ACC112 (cell line): ENCODE results near the gene SS18L1.

Experiments
- H2AFZ ChIP-seq: fragments of 200-600 bp; sonication (generic); one replicate; pipeline ENCODE4 v1.6.0; 2017; ENCODE audit warnings: antibody characterized with exemption, low read length; ENCODE audit not compliant: unreplicated experiment
- H3K27ac ChIP-seq: fragments of 200-600 bp; sonication (generic); 2 replicates; pipeline ENCODE4 v1.5.1; 2014; ENCODE audit warnings: low read depth, mild to moderate bottlenecking, antibody characterized with exemption, low read length, moderate library complexity
- H3K27me3 ChIP-seq: fragments of 200-600 bp; sonication (generic); 2 replicates; pipeline ENCODE4 v1.6.1; 2014; ENCODE audit warnings: mild to moderate bottlenecking, antibody characterized with exemption, low read length, moderate library complexity, mixed read lengths; ENCODE audit not compliant: insufficient read depth
- H3K36me3 ChIP-seq: fragments of 200-600 bp; sonication (generic); 2 replicates; pipeline ENCODE4 v1.6.1; 2016; ENCODE audit warnings: mild to moderate bottlenecking, antibody characterized with exemption, low read length, moderate library complexity, mixed read lengths; ENCODE audit not compliant: insufficient read depth
- H3K4me1 ChIP-seq: fragments of 200-600 bp; sonication (generic); one replicate; pipeline ENCODE4 v1.6.1; 2016; ENCODE audit warnings: low read length, mixed read lengths; ENCODE audit not compliant: insufficient read depth, unreplicated experiment, control insufficient read depth
- H3K4me3 ChIP-seq: fragments of 200-600 bp; sonication (generic); 2 replicates; pipeline ENCODE4 v1.5.1; 2014; ENCODE audit warnings: mild to moderate bottlenecking, low read depth, low read length
- H3K79me2 ChIP-seq: fragments of 200-600 bp; sonication (generic); one replicate; pipeline ENCODE4 v1.6.0; 2016; ENCODE audit warnings: low read length; ENCODE audit not compliant: control insufficient read depth, unreplicated experiment, insufficient read depth

The SS18L1 gene

DNA sequence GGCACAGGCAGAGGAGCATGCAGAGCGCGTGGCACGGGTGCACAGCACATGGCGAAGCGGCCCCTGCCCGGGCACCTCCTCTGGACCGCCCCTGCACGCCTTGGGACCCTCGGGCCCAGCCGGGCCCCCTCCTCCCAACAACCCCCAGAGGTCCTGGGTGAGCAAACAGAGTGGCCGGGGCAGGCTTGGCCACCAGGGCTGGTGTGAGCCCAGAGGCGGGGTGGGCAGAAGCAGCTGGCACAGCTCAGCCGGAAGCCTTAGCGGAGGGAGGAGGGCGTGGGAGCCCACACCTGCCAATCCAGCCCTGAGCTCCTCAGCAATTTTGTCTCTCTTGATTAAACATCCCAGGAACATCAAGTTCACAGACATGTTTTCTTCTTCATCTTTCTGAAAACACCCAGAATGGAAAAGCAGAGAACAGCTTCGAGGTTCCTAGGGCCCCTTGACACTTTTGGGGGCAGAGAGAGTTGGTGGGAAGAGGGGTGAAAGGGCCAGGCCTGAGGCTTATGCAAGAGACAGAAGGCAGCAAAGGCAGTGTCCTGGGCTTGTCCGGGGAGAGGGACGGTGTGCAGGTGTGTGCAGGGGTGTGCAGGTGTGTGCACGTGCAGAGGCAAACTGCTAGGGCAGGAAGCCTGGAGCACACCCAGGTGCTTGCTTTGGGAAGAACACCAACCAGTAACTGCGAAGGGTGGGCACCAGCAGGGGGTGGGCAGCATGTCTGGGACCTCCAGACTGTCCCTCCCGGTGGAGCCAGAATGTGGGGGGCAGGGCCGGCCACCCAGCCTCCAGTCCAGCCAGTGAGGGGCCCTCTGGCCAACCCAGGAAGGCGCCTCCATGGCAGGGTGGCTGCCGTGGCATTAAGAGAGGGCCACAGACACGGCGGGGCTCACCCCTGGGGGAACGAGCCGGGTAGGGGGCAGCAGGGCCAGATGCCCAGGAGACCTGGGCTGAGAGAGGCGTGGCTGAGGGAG lies 71.7 kb downstream of the SS18L1 start:
- Histone ChIP-seq H3K4me3 (no peak overlapping the region), H3K36me3 (no peaks in the 10 kb centered on the region), H3K79me2 (no peaks in the 10 kb centered on the region), H3K27ac (no peak overlapping the region), H2AFZ (no peak overlapping the region), H3K4me1 (no peaks in the 10 kb centered on the region), H3K27me3 (peaks cover 69% of the 10 kb centered on the region)

DNA sequence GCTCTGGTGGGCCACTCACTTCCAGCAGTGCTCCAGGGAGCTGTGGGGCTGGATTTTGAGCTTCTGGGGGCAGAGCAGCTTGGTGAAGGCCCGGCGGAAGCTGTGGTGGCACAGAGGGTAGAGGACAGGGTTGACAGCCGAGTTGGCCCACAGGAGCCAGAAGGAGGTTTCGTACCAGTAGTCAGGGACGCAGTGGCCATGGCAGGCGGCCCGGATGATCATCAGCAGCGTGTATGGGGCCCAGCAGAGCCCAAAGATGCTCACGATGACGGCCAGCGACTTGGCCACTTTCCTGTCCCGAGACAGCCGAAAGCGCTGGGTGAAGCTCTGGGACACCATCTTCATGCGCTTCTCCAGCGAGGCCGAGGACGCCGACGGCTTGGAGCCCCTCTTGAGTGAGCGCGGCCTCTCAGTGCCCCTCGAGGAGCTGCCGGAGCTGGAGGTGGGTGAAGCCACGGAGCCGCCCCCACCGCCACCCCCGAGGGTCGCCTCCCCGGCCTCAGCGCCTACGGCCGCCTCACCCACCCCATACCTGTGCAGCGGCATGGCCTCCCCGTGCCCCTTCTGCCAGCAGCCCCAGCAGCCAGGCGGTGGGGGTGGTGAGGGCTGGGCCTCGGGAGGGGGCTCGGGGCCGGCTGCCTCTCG lies 72.5 kb downstream of the SS18L1 start:
- no peak overlapping the region for H3K27ac ChIP-seq
- no peak overlapping the region for H2AFZ ChIP-seq
- no peaks in the 10 kb centered on the region for H3K4me1 ChIP-seq
- no peaks in the 10 kb centered on the region for H3K79me2 ChIP-seq
- peaks cover 69% of the 10 kb centered on the region for H3K27me3 ChIP-seq
- H3K4me3 ChIP-seq: no peak overlapping the region
- no peaks in the 10 kb centered on the region for H3K36me3 ChIP-seq

DNA sequence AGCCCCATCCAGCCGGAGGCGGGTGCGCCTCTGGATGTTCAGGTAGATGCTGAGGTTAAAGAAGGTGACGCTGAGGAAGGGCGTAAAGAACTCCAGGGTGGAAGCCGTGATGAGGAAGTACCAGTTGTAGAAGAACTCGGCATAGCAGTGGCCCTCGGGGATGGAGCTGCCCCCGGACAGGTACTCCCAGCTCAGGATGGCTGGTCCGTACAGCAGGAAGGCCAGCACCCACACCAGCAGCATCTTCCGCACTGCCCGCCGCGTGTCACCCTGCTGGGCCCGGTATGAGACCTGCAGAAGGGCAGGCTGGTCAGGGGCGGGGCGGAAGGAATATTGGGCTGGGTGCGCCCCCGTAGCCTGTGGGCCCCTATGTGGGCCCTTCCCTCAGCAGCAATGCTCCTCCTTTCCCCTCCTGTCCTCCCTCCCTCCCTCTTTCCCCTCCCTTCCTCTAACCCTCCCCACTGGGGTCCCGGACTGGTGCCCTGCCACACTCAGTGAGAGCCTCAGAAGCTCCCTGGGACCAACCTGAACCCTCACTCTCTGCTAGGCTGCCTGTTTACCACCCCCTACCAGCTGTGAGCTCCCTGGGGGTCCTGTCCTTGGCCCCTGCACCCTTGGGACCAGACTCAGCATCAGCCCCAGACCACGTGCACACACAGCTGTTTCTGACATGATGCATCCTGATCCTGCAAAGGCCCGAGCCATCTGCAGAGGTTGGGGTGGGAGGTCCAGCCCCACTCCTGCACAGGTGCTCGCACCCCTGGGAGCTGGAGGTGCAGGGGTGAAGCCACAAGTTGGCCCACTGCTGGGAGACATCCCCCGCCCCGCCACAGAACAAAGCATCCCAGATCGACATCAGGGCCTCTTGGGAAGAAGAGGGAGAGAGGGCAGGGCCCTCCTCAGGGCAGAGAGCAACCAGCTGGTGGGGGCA lies 73.3 kb downstream of the SS18L1 start:
- H3K27ac ChIP-seq: no peak overlapping the region
- no peaks in the 10 kb centered on the region for H3K36me3 ChIP-seq
- no peak overlapping the region for H2AFZ ChIP-seq
- H3K4me1 ChIP-seq: no peaks in the 10 kb centered on the region
- no peak overlapping the region for H3K4me3 ChIP-seq
- H3K79me2 ChIP-seq: no peaks in the 10 kb centered on the region
- peaks cover 70% of the 10 kb centered on the region for H3K27me3 ChIP-seq

DNA sequence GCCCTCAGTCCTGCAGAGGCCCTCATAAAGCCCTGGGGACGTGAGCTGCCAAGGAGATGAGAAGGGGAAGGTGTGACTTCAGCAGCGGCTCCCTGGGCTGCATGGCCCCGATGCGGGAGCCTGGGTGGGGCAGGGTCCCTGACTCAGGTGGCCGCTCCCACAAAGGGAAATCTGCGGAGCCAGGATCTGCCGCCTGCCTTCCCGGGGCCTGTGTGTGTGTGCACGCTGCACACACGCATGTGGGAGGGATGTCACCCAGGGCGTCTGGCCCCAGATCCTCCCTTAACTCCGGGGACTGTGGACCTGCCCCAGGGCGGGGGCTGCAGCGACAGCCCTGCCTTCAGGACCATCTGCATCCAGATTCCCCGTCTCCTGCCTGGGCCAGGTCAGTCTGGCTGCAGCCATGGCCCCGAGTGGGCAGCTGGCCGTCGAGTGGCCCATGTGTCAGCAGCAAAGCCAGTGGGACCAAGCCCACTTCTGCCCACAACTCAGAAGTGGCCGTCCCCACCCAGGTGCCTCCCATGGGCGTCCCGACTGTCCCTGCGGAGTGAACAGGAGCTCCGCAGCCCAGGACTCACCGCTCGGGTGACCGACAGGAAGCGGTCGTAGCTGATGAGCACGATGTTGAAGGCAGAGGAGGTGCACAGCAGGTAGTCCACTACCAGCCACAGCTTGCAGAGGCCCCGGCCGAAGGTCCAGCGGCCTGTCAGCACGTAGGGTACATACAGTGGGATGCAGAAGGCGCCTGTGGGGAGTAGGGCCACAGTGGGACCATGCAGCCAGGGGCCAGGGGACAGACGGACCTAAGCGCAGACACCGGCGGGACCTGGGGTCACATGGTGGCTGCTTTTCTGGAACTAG lies 74.6 kb downstream of the SS18L1 start:
- Histone ChIP-seq H3K79me2 (no peaks in the 10 kb centered on the region), H3K27me3 (peaks cover 79% of the 10 kb centered on the region), H2AFZ (no peak overlapping the region), H3K27ac (no peak overlapping the region), H3K4me1 (no peaks in the 10 kb centered on the region), H3K4me3 (no peak overlapping the region), H3K36me3 (no peaks in the 10 kb centered on the region)

DNA sequence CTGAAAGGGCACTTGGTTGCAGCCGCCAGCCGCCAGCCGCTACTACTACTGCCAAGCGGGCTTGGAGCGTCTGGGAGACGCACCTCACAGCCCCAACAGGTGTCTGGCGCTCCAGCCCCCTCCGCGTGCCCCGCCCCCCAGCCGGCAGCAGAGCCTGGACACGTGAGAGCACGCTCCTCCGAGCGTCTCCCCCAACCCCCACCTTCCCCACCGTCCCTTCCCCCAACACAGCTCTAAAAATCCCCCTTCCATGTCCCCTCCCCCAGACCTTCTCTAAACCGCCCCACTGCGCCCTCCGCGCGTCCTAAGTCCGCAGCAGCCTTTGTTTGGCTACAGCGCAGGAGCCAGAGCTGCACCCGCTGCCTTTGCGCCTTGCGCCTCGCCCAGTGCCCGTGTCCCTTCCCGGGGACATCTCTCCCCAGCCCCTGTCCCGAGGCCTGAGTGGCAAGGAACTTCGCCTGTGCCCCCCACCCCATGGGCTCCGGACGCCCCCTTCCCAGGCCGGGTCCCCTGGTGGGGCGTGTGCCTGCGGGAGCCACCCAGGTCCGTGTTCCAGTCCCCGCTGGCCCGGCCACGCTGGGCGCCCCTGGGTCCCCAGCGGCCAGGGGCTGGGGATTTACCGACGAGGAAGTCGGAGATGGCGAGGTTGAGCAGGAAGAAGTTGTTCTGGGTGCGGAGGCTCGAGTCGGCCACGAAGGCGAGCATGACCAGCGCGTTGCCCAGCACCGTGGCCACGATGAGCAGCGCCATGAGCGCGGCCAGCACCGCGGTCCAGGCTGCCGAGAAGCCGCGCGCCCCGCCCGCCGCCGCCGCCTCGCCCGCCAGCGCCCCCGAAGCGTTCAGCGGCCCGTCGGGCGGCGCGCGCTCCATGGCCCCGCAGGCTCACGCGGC lies 75.8 kb downstream of the SS18L1 start:
- no peaks in the 10 kb centered on the region for H3K4me1 ChIP-seq
- no peak overlapping the region for H2AFZ ChIP-seq
- H3K4me3 ChIP-seq: peak overlapping the region; percentile 12; the same call in 1 of the 2 replicates
- H3K27me3 ChIP-seq: peaks cover 84% of the 10 kb centered on the region
- H3K79me2 ChIP-seq: no peaks in the 10 kb centered on the region
- H3K36me3 ChIP-seq: no peaks in the 10 kb centered on the region
- H3K27ac ChIP-seq: no peak overlapping the region

DNA sequence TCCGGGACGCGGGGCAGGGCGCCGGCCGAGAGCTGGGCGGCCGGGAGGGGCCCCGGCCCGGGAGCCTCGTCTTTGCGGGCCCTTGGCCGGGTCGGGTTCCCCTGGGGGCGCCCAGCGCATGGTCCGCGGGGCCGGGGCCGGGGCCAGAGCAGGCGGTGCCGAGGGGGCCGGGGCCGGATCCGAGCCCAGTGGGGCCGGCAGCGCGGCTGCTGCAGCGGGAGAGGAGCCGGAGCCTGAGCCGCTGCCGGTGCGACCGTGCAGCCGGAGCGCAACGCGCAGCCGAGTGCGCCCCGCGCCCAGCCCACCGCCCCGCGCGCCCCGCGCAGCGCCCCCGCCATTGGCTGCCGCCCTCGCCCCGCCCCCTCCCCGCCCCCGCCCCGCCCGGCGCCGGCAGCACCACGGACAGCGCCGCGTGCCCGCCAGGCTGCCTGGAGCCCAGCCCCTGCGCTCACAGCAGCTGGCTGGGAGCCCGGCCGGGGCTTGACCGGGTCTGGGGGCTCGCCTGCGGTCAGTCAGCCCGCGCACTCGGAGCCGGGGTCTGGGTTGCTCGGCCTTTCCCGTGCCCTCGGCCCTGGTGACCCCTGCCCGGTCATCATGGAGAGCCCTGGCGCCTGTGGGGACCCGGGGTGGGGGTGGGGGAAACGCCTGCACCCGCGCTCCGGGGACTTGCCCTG lies 76.6 kb downstream of the SS18L1 start, which contains the start of gene HRH3:
HRH3 (minus strand) TSS at position 287 of the 674 bp plus-strand sequence. CDS start 308 bp downstream, outside the sequence.
- Histone ChIP-seq H3K4me1 (no peaks in the 10 kb centered on the region), H3K27ac (no peak within 1 kb of the TSS), H3K36me3 (no peaks in the 10 kb centered on the region), H3K79me2 (no peaks in the 10 kb centered on the region), H3K4me3 (peak within 1 kb of the TSS; percentile 12; the same call in 1 of the 2 replicates), H3K27me3 (peaks cover 84% of the 10 kb centered on the region), H2AFZ (no peak within 1 kb of the TSS)

DNA sequence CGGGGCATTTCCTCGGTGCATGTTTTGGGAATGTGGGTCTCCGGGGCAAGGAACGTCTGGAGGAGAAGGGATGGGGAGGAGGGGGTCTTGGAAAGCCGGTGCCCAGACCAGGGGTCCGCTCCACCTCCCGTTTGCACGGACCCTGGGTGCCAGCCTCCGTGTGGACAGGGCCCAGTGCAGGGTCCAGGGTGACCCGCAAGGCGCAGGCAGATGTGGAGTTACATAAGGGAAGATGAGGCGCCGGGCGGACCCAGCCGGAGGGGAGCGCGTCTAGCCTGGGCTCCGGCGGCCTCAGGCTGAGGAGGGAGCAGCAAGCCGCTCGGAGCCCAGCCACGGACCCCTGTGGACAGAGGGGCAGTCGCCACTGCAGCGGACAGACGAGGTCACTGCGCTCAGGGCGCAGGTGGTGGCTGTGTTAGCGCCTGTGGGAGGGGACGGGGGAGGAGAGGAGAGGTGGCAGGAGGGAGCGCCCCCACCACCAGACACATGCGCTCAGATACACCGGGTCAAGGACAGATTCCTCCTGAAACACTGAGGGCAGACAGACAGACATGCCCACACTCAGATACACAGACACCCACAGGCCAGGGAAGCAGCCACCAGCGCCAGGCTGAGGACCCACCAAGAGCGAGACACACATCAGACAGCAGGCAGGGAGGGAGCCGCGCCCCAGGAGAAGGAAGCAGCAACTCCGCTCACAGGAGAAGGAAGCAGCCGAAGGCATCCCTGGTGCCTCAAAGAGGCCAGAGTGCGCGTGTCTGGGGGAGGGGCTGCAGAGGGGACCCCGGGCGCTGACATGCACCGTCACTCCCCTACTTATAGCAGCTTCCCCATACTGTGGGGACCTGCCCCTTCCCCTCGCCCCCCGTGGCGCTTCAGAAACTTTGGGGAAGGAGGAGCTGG lies 77.3 kb downstream of the SS18L1 start:
- Histone ChIP-seq H3K36me3 (no peaks in the 10 kb centered on the region), H3K27me3 (peaks cover 87% of the 10 kb centered on the region), H3K4me1 (no peaks in the 10 kb centered on the region), H3K27ac (no peak overlapping the region), H3K79me2 (no peaks in the 10 kb centered on the region), H3K4me3 (no peak overlapping the region), H2AFZ (no peak overlapping the region)

DNA sequence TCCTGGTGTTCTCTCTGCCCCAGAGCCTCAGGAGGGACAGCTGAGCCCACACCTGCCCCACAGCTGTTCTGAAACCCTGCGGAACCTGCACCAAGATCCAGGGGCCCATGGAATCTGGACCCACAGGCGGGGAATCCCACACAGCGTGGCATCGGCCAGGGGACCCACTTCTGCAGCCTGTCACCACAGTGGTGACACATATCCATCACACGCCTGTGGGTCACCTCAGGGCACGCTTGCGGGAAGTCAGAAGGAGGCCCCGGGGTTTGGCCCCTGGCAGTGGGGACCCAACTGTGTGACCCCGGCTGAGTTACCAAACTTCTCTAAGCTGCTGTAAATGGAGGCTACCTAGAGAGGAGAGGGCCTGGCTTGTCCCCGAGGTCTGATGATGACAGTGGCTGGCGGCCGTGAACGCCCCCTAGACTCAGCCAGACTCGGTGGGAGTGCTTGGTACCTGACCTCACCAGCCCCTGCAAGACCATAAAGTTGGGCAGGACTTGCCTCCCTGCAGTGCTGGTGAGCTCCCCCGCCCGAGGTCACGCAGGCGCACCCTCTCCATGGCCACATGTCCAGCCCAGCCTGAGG lies 78.8 kb downstream of the SS18L1 start:
- no peaks in the 10 kb centered on the region for H3K4me1 ChIP-seq
- H3K36me3 ChIP-seq: no peaks in the 10 kb centered on the region
- H2AFZ ChIP-seq: no peak overlapping the region
- no peaks in the 10 kb centered on the region for H3K79me2 ChIP-seq
- no peak overlapping the region for H3K27ac ChIP-seq
- H3K27me3 ChIP-seq: peaks cover 93% of the 10 kb centered on the region
- no peak overlapping the region for H3K4me3 ChIP-seq
